DND-41 (cell line): ENCODE results near the gene LAMTOR4.
A peak's percentile ranks its signal among the peaks of the same experiment; 100 is the strongest.

ENCODE experiments used
- ATAC-seq: fragments of 200-7000 bp; cut with Tn5 transposase; 3 replicates; pipeline ENCODE4 v1.9.1; 2021; ENCODE audit warnings: low read depth; ENCODE audit not compliant: insufficient read depth
- DNase-seq: peaks from one replicate; pipeline ENCODE4 v3.0.0-alpha.2; 2020
- H2AFZ ChIP-seq: 2 replicates; pipeline ENCODE4 v1.6.0; 2012; ENCODE audit warnings: low read depth, low read length
- H3K27ac ChIP-seq: 2 replicates; pipeline ENCODE4 v1.5.1; 2012; ENCODE audit warnings: low read length, inconsistent platforms
- H3K27me3 ChIP-seq: fragments of 200-600 bp; sonication (generic); 2 replicates; pipeline ENCODE4 v1.6.0; 2012; ENCODE audit warnings: low read length, mild to moderate bottlenecking, inconsistent platforms; ENCODE audit not compliant: insufficient read depth, poor library complexity
- H3K36me3 ChIP-seq: 2 replicates; pipeline ENCODE4 v1.5.1; 2012; ENCODE audit warnings: low read length, inconsistent platforms; ENCODE audit not compliant: insufficient read depth
- H3K4me1 ChIP-seq: 2 replicates; pipeline ENCODE4 v1.5.1; 2012; ENCODE audit warnings: mild to moderate bottlenecking, low read length; ENCODE audit not compliant: insufficient read depth
- H3K4me2 ChIP-seq: 2 replicates; pipeline ENCODE4 v1.6.0; 2012; ENCODE audit warnings: mild to moderate bottlenecking, moderate library complexity, low read length, inconsistent platforms; ENCODE audit not compliant: insufficient read depth
- H3K4me3 ChIP-seq, 2 experiments: fragments of 200-600 bp in 1 of 2; shearing (Covaris generic) in 1 of 2; 2 replicates each; pipeline ENCODE4 v1.5.1; 2012 to 2016; ENCODE audit warnings: inconsistent platforms in 2 of 2, low read length in 2 of 2, mild to moderate bottlenecking in 2 of 2, low read depth in 1 of 2, moderate library complexity in 1 of 2
- H3K79me2 ChIP-seq: 2 replicates; pipeline ENCODE4 v1.6.0; 2012; ENCODE audit warnings: low read length, inconsistent platforms; ENCODE audit not compliant: insufficient read depth
- H3K9ac ChIP-seq: 2 replicates; pipeline ENCODE4 v1.6.0; 2012; ENCODE audit warnings: low read depth, mild to moderate bottlenecking, inconsistent platforms, low read length, moderate library complexity
- H3K9me3 ChIP-seq: 2 replicates; pipeline ENCODE4 v1.5.1; 2012; ENCODE audit warnings: low read length, moderate library complexity, mild to moderate bottlenecking, inconsistent platforms; ENCODE audit not compliant: insufficient read depth, severe bottlenecking
- H4K20me1 ChIP-seq: 2 replicates; pipeline ENCODE4 v1.6.0; 2012; ENCODE audit warnings: low read length; ENCODE audit not compliant: insufficient read depth
- CTCF ChIP-seq: IDR thresholded peaks from 2 replicates; pipeline ENCODE4 v1.5.1; 2012; ENCODE audit warnings: borderline replicate concordance, low read length, moderate library complexity, mild to moderate bottlenecking; ENCODE audit not compliant: poor library complexity, severe bottlenecking; ENCODE audit errors: extremely low read depth
- EZH2 ChIP-seq: IDR thresholded peaks from 3 replicates; pipeline ENCODE4 v1.6.1; 2012; ENCODE audit warnings: borderline replicate concordance, low read depth, mild to moderate bottlenecking, moderate library complexity, low read length, inconsistent platforms; ENCODE audit not compliant: severe bottlenecking

Gene LAMTOR4

GRCh38 chr7:100106633-100107032 lies 42.1 kb upstream of the LAMTOR4 start:
- peaks cover 77% of the 10 kb centered on the region for H3K36me3 ChIP-seq
- DNase-seq: no peak
- no peak overlapping the region for H3K4me2 ChIP-seq
- no peak overlapping the region for H2AFZ ChIP-seq
- H3K9ac ChIP-seq: no peak overlapping the region
- no peaks in the 10 kb centered on the region for H3K9me3 ChIP-seq
- H4K20me1 ChIP-seq: no peaks in the 10 kb centered on the region; the same call in 1 of the 2 replicates
- no peak overlapping the region for H3K4me3 ChIP-seq
- peaks cover 16% of the 10 kb centered on the region for H3K79me2 ChIP-seq
- H3K4me1 ChIP-seq: peaks cover 15% of the 10 kb centered on the region
- no peak for ATAC-seq
- no peaks in the 10 kb centered on the region for H3K27me3 ChIP-seq
- H3K27ac ChIP-seq: no peak overlapping the region
- TF ChIP-seq CTCF (no peak), EZH2 (no peak)

GRCh38 chr7:100107125-100107737 lies 41.5 kb upstream of the LAMTOR4 start:
- H3K9ac ChIP-seq: no peak overlapping the region
- peaks cover 13% of the 10 kb centered on the region for H3K4me1 ChIP-seq
- H3K4me2 ChIP-seq: no peak overlapping the region
- no peaks in the 10 kb centered on the region for H3K9me3 ChIP-seq
- H3K36me3 ChIP-seq: peaks cover 83% of the 10 kb centered on the region
- H3K27ac ChIP-seq: no peak overlapping the region
- H4K20me1 ChIP-seq: no peaks in the 10 kb centered on the region; the same call in 1 of the 2 replicates
- ATAC-seq: no peak
- no peak overlapping the region for H2AFZ ChIP-seq
- no peak for DNase-seq
- no peak overlapping the region for H3K4me3 ChIP-seq
- H3K27me3 ChIP-seq: no peaks in the 10 kb centered on the region
- peaks cover 11% of the 10 kb centered on the region for H3K79me2 ChIP-seq
- TF ChIP-seq CTCF (no peak), EZH2 (no peak)

DNA sequence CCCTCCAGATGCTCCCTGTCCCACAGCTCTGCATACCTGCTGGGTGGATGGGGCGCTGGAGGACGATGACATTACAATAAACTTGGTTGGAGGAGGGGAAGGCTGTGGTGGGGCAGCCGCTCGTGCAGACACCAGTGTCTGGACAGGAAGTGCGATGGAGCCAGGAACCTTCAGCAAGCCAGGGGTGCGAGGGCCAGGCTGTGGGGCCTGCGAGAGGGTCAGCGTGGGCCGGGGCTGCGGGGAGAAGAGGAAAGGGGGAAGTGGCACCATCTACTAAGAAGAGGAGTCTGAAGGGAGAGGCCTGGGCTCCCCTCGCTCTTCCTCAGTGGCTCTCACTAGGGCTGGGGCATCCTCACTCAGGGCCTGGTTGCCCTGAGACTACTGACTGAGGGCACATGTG lies 40.8 kb upstream of the LAMTOR4 start:
- Histone ChIP-seq H3K36me3 (peaks cover 89% of the 10 kb centered on the region), H2AFZ (no peak overlapping the region), H4K20me1 (no peaks in the 10 kb centered on the region; the same call in 1 of the 2 replicates), H3K4me2 (no peak overlapping the region), H3K79me2 (peaks cover 5% of the 10 kb centered on the region; the same call in 1 of the 2 replicates), H3K9me3 (no peaks in the 10 kb centered on the region), H3K9ac (no peak overlapping the region), H3K27me3 (no peaks in the 10 kb centered on the region), H3K27ac (no peak overlapping the region), H3K4me1 (peaks cover 6% of the 10 kb centered on the region), H3K4me3 (no peak overlapping the region)
- TF ChIP-seq CTCF (no peak), EZH2 (no peak)
- ATAC-seq (0 out of 3 replicates have a peak, but pooled peaks have one; percentile 7), DNase-seq (no peak)
